ENCODE data around the gene KRT5.

The KRT5 gene

GRCh38 chr12:52477651-52478050, 42.5 kb downstream of the KRT5 start:
- no peaks in the 10 kb centered on the region for H3K4me1 ChIP-seq
- H3K9me3 ChIP-seq (ENCODE audit: control insufficient read depth, low read length) = no peaks in the 10 kb centered on the region
- no peak overlapping the region for H3K4me2 ChIP-seq (ENCODE audit: low read length)
- no peak overlapping the region for H3K9ac ChIP-seq
- no peaks in the 10 kb centered on the region for H3K27me3 ChIP-seq (ENCODE audit: control insufficient read depth, insufficient read depth, low read length)
- no peak overlapping the region for H2AFZ ChIP-seq
- no peaks in the 10 kb centered on the region for H3K36me3 ChIP-seq (ENCODE audit: control insufficient read depth, insufficient read depth, low read length)
- H3K4me3 ChIP-seq (ENCODE audit: low read depth, low read length) = no peak overlapping the region
- H3K27ac ChIP-seq = no peak overlapping the region
- no peaks in the 10 kb centered on the region for H3K79me2 ChIP-seq
- no peak for TF ChIP-seq CTCF (IDR thresholded peaks at IDR 0.05)

DNA sequence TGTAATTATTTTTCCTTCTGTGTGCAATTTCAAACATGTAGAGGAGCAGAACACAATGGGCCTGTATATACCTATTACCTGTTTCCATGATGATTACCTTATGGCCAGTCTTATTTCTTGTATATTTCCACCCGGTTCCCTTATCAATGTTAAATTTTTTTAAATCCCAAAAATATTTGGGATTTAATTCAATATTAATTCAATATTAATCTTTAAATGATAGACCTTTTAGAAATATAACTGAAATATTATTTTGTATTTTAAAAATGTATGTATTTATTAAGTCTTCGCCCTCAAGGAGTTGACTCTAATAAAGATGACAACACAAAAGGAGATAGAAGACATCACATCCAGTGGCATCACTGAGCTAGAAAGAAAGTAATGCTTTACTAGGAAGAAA, 46.0 kb downstream of the KRT5 start:
- H3K9me3 ChIP-seq (ENCODE audit: control insufficient read depth, low read length) = no peaks in the 10 kb centered on the region
- no peak overlapping the region for H3K9ac ChIP-seq
- no peaks in the 10 kb centered on the region for H3K4me1 ChIP-seq
- H3K4me2 ChIP-seq (ENCODE audit: low read length) = no peak overlapping the region
- H3K27me3 ChIP-seq (ENCODE audit: control insufficient read depth, insufficient read depth, low read length) = no peaks in the 10 kb centered on the region
- no peak overlapping the region for H3K4me3 ChIP-seq (ENCODE audit: low read depth, low read length)
- no peak overlapping the region for H2AFZ ChIP-seq
- no peaks in the 10 kb centered on the region for H3K79me2 ChIP-seq
- no peak for TF ChIP-seq CTCF (IDR thresholded peaks at IDR 0.05)
- H3K36me3 ChIP-seq (ENCODE audit: control insufficient read depth, insufficient read depth, low read length) = no peaks in the 10 kb centered on the region
- no peak overlapping the region for H3K27ac ChIP-seq

DNA sequence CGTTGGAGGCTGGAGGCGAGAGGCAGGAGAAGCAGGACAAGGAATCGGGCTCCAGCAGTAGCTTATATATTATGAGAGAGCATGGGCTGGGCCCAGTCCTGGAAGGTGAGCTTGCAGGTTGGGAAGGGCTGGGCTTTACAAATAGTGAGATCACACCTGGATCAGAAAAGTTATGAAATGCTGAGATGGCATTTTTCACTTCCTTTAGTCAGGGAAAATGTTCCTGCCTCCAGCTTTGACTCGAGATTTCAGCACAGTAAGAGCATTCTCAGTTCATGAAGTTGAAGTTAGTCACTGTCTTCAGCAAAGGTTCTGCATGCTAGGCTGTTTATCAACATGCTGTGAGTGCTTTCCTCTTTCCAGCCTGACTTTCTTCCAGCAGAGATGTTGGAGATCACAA, 46.4 kb downstream of the KRT5 start, which contains the start of gene KRT6C:
KRT6C (minus strand) TSS at position 38 of the 400 bp plus-strand sequence. CDS start 68 bp downstream, outside the sequence.
- no peak within 1 kb of the TSS for H3K4me3 ChIP-seq (ENCODE audit: low read depth, low read length)
- H3K4me1 ChIP-seq = no peaks in the 10 kb centered on the region
- no peak within 1 kb of the TSS for H3K4me2 ChIP-seq (ENCODE audit: low read length)
- H3K9me3 ChIP-seq (ENCODE audit: control insufficient read depth, low read length) = no peaks in the 10 kb centered on the region
- no peaks in the 10 kb centered on the region for H3K36me3 ChIP-seq (ENCODE audit: control insufficient read depth, insufficient read depth, low read length)
- TF ChIP-seq CTCF (IDR thresholded peaks at IDR 0.05) = no peak
- H3K79me2 ChIP-seq = no peaks in the 10 kb centered on the region
- peak within 1 kb of the TSS; percentile 28 for H2AFZ ChIP-seq
- H3K27me3 ChIP-seq (ENCODE audit: control insufficient read depth, insufficient read depth, low read length) = no peaks in the 10 kb centered on the region
- H3K9ac ChIP-seq = no peak within 1 kb of the TSS
- H3K27ac ChIP-seq = no peak within 1 kb of the TSS

DNA sequence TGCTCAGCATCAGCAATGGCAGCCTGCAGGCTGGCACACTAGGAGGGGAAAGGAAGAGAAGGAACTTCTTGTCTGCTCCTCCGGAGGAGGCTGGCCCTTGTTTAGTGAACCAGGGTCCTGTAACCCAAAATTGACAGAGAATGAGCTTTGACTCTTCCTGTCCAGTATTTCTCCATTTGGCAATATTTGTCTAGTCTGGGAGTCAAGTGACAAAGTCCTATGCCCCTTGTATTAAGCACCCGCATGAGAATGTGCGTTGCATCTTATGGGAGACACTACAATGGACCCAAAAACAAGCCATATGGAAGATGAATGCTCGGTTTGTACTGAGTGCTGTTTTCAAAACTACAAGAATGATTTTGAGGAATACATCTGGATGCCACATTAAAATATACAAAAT, 50.3 kb downstream of the KRT5 start:
- no peaks in the 10 kb centered on the region for H3K36me3 ChIP-seq (ENCODE audit: control insufficient read depth, insufficient read depth, low read length)
- H3K9ac ChIP-seq = no peak overlapping the region
- no peaks in the 10 kb centered on the region for H3K4me1 ChIP-seq
- H3K27me3 ChIP-seq (ENCODE audit: control insufficient read depth, insufficient read depth, low read length) = no peaks in the 10 kb centered on the region
- no peaks in the 10 kb centered on the region for H3K79me2 ChIP-seq
- no peak overlapping the region for H3K27ac ChIP-seq
- TF ChIP-seq CTCF (IDR thresholded peaks at IDR 0.05) = no peak
- no peak overlapping the region for H3K4me3 ChIP-seq (ENCODE audit: low read depth, low read length)
- H2AFZ ChIP-seq = no peak overlapping the region
- H3K4me2 ChIP-seq (ENCODE audit: low read length) = no peak overlapping the region
- H3K9me3 ChIP-seq (ENCODE audit: control insufficient read depth, low read length) = no peaks in the 10 kb centered on the region

- H3K4me1 ChIP-seq = no peaks in the 10 kb centered on the region
- H3K9ac ChIP-seq = no peak overlapping the region
- H3K36me3 ChIP-seq (ENCODE audit: control insufficient read depth, insufficient read depth, low read length) = no peaks in the 10 kb centered on the region
- H3K9me3 ChIP-seq (ENCODE audit: control insufficient read depth, low read length) = no peaks in the 10 kb centered on the region
- no peak overlapping the region for H3K27ac ChIP-seq
- no peak overlapping the region for H3K4me2 ChIP-seq (ENCODE audit: low read length)
- no peaks in the 10 kb centered on the region for H3K27me3 ChIP-seq (ENCODE audit: control insufficient read depth, insufficient read depth, low read length)
- H3K4me3 ChIP-seq (ENCODE audit: low read depth, low read length) = no peak overlapping the region
- no peak overlapping the region for H2AFZ ChIP-seq
- no peaks in the 10 kb centered on the region for H3K79me2 ChIP-seq
- no peak for TF ChIP-seq CTCF (IDR thresholded peaks at IDR 0.05)
Observed at GRCh38 chr12:52464897-52465296, 55.3 kb downstream of the KRT5 start.

Measured in parathyroid adenoma (tissue), 2 donors.